ENCODE results near the gene NPM1. TPM values are rescaled to one million over a fixed set of nuclear protein-coding genes. Genes with fewer than 3 reads are reported as not detected.

NPM1 gene
- total RNA-seq, 6 donors from 2014 or later = 289 to 646 (median 517) TPM

DNA sequence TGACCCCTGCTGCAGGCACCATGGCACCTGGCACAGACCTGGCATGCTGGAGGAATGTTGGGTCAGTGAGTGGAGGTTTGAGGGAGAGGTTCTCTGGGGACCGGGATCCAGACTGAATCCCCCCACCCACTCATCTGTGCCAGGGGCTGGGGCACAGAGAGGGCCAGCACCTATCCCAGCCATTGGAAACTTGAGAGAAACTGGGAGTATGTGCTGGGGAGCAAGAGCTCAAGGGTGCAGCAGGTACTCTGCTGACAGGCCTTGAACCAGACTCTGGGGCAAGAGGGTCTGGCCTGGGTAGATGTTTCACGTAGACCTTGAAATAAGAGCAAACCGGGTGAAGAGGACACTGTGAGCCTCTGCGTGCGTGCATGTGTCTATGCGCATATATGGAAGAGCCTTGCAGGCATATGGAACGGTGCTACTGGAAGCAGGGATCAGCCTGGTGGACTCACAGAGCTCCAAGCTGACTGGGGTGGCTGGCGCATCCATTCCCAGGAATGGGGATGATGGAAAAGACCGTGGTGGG is 40.6 kb downstream of the NPM1 start:
- Histone ChIP-seq H3K9me3 (no peaks in the 10 kb centered on the region), H3K36me3 (no peaks in the 10 kb centered on the region), H3K4me3 (no peak overlapping the region), H3K27me3 (no peaks in the 10 kb centered on the region), H3K4me1 (no peaks in the 10 kb centered on the region), H3K27ac (no peak overlapping the region)
- 87 to 97% methylated on average over 8 to 9 of the region's 9 CpGs for WGBS, 2 donors
- DNase-seq = no peak
- TF ChIP-seq, protein P1, sequence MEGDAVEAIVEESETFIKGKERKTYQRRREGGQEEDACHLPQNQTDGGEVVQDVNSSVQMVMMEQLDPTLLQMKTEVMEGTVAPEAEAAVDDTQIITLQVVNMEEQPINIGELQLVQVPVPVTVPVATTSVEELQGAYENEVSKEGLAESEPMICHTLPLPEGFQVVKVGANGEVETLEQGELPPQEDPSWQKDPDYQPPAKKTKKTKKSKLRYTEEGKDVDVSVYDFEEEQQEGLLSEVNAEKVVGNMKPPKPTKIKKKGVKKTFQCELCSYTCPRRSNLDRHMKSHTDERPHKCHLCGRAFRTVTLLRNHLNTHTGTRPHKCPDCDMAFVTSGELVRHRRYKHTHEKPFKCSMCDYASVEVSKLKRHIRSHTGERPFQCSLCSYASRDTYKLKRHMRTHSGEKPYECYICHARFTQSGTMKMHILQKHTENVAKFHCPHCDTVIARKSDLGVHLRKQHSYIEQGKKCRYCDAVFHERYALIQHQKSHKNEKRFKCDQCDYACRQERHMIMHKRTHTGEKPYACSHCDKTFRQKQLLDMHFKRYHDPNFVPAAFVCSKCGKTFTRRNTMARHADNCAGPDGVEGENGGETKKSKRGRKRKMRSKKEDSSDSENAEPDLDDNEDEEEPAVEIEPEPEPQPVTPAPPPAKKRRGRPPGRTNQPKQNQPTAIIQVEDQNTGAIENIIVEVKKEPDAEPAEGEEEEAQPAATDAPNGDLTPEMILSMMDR (IDR thresholded peaks at IDR 0.05) = no peak
- TF ChIP-seq POLR2A (IDR thresholded peaks at IDR 0.05) (no peak), EP300 (IDR thresholded peaks at IDR 0.05) (no peak), POLR2AphosphoS5 (IDR thresholded peaks at IDR 0.05) (no peak)
- no peak for ATAC-seq (ENCODE audit: low FRiP score in 2 of 2)

DNA sequence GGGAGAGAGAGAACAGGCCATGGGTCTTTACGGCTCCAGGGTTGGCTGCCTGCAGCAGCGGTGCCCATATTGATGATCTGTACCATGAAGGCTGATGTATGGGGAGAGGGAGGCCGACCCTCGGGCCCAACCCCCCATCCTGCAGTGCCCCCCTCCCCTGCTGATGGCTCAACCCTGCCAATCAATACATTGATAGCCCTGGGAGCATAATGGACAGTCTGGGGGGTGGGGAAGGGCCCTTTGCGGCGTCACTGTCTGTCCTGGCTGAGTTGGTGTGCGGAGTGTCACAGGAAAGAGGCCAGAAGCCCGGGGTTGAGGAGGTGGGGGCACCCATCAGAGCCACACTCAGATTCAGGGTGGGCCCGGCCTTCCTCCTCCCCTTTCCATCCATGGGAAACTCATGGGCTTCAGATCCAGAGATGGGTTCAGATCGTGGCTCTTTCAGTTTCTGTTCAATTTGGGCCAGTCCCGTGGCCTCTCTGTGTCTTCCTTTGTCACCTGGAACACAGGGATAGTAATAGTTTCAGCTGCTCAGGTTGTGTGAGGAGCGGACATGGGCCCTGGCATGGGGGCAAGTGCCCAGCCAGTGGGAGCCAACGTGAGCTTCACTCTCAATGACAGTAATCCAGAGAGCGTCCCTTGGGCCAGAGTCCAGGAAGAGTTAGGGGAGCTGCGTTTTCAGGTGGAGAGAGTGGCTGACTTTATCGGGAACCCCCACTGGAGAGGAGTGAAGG is 41.3 kb downstream of the NPM1 start:
- TF ChIP-seq POLR2A (IDR thresholded peaks at IDR 0.05) (no peak), EP300 (IDR thresholded peaks at IDR 0.05) (no peak), POLR2AphosphoS5 (IDR thresholded peaks at IDR 0.05) (no peak)
- TF ChIP-seq, protein P1 (IDR thresholded peaks at IDR 0.05) = no peak
- Histone ChIP-seq H3K27ac (no peak overlapping the region), H3K36me3 (no peaks in the 10 kb centered on the region), H3K4me1 (no peaks in the 10 kb centered on the region), H3K27me3 (no peaks in the 10 kb centered on the region), H3K9me3 (no peaks in the 10 kb centered on the region), H3K4me3 (no peak overlapping the region)
- DNase-seq (no peak), ATAC-seq (ENCODE audit: low FRiP score in 2 of 2) (no peak)
- 83 to 91% methylated on average over 12 to 16 of the region's 16 CpGs for WGBS, 2 donors

DNA sequence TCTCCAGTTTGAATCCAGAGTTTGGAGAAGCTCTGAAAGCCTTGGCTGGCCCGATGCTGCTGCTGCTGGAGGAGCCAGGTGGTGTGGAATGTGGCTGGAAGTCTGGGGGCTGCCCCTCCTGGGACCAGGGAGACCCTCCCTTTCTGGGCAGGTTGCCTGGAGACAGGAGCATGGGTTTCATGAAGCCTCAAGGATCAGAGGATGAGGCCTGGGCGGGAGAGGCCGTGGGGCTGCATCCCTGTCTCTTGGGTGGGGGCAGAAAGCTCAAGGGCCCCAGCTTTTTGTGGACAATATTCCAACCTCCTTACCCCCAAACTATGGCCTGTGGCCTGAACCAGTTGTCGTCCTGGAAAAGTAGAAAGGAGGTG is 41.9 kb downstream of the NPM1 start:
- WGBS, 2 donors = 97% methylated on average over 4 of the region's 4 CpGs
- DNase-seq (no peak), ATAC-seq (ENCODE audit: low FRiP score in 2 of 2) (no peak)
- Histone ChIP-seq H3K36me3 (no peaks in the 10 kb centered on the region), H3K9me3 (no peaks in the 10 kb centered on the region), H3K27ac (no peak overlapping the region), H3K4me1 (no peaks in the 10 kb centered on the region), H3K27me3 (no peaks in the 10 kb centered on the region), H3K4me3 (no peak overlapping the region)
- no peak for TF ChIP-seq POLR2AphosphoS5 (IDR thresholded peaks at IDR 0.05)
- TF ChIP-seq POLR2A (IDR thresholded peaks at IDR 0.05) = no peak
- no peak for TF ChIP-seq EP300 (IDR thresholded peaks at IDR 0.05)
- TF ChIP-seq, protein P1 (IDR thresholded peaks at IDR 0.05) = no peak

DNA sequence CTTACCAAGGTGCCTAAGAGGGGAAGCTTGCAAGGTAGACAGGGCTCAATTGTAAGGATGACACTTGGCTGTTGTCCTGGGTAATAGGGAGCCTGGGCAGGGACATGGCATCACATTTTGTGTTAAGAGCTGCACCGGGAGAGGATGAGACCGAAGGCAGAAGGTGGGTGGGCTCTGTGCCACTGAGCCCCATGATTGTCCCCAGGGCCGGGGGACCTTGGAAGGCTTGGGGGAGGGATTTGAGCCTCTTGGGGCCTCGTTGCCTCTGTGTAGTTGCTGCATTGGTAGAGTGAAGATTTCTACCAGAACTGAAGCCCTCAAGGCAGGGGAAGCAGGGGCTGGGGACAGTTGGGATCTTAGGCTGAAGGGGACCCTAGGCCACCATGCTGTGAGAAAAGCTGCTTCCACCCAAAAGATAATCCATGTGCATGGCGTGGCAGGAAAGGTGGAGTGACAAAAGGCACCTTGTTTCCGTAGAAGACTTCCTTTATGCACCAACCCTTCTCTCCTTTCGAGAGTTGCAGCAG is 43.7 kb downstream of the NPM1 start:
- Histone ChIP-seq H3K9me3 (no peaks in the 10 kb centered on the region), H3K4me3 (no peak overlapping the region), H3K27me3 (no peaks in the 10 kb centered on the region), H3K36me3 (no peaks in the 10 kb centered on the region), H3K27ac (no peak overlapping the region), H3K4me1 (no peaks in the 10 kb centered on the region)
- ATAC-seq (ENCODE audit: low FRiP score in 2 of 2) (no peak), DNase-seq (no peak)
- TF ChIP-seq EP300 (IDR thresholded peaks at IDR 0.05) (no peak), POLR2A (IDR thresholded peaks at IDR 0.05) (no peak), POLR2AphosphoS5 (IDR thresholded peaks at IDR 0.05) (no peak)
- TF ChIP-seq, protein P1 (IDR thresholded peaks at IDR 0.05) = no peak
- 83 to 92% methylated on average over 7 of the region's 7 CpGs for WGBS, 2 donors
